ENCODE data around the gene ANKRD13D.
"Not testable (repeated sequence)": the region's sequence is repeated elsewhere in the genome, so short reads cannot be mapped to it uniquely, and the experiment has no call there.

ANKRD13D gene

DNA sequence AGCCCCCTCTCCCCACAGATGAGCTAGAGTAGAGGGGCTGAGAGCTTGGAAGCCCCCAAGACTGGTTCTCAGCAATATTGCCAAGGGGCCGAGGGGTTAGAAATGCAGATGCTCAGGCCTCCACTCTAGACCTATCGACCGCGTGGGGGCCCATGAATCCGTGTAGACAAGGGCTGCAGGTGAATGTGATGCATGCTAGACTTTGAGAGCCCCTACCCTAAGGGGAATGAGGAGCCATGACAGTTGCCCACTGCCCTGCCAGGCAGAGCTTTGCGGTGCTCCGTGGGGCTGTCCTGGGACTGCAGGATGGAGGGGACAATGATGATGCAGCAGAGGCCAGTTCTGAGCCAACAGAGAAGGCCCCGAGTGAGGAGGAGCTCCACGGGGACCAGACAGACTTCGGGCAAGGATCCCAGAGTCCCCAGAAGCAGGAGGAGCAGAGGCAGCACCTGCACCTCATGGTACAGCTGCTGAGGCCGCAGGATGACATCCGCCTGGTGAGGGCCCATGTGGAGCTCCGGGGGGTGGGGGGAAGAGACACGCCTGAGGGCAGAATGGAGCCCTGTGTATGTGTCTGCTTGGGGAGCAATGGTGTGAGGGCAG lies 15.5 kb downstream of the ANKRD13D start:
- peak; percentile 27 to 61 for DNase-seq

GRCh38 chr11:67306769-67307544 lies 17.9 kb downstream of the ANKRD13D start:
- DNase-seq = no peak

DNA sequence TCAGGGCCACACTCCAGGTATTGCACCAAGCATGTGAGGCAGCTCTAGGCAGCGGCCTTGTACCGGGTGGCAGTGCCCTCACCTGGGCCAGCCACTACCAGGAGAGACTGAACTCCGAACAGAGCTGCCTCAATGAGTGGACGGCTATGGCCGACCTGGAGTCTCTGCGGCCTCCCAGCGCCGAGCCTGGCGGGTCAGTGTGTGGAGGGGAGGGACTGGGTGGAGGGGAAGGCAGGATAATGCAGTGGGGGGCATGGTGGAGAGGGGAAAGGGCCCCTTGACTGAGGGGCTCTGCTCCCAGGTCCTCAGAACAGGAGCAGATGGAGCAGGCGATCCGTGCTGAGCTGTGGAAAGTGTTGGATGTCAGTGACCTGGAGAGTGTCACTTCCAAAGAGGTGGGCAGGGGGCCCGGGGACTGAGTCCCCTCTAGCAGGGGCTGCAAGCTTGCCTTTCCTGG lies 18.5 kb downstream of the ANKRD13D start:
- DNase-seq = no peak

DNA sequence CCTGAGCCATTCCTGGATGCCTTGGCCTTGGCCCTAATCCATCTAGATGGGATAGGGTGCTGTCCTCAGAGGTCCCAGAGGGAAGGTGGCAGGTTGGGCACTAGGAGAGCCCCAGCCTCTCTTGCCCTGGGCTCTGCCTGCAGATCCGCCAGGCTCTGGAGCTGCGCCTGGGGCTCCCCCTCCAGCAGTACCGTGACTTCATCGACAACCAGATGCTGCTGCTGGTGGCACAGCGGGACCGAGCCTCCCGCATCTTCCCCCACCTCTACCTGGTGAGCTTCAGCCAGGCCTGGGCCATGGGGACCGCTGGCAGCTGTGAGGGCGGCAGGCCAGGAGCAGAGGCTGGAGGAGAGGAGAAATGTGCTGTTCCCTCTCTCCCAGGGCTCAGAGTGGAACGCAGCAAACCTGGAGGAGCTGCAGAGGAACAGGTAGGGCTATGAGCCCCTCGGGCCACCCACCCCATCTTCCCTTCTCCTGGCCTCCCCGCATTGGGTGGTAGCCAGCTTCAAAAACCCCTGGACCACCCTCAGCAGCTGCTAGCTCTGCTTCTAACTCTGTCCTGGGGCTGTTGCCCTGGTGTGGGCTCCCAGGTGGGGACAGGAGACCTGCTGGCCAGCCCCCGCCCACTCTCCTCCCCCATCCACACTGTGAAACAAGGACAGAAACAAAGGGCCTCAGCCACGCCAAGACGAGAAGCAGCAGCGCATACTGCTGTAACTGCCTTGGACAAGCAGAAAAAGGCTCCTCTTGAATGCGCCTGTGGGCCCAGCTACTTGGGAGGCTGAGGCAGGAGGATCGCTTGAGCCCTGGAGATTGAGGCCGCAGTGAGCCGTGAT lies 19.1 kb downstream of the ANKRD13D start:
- DNase-seq = no peak

DNA sequence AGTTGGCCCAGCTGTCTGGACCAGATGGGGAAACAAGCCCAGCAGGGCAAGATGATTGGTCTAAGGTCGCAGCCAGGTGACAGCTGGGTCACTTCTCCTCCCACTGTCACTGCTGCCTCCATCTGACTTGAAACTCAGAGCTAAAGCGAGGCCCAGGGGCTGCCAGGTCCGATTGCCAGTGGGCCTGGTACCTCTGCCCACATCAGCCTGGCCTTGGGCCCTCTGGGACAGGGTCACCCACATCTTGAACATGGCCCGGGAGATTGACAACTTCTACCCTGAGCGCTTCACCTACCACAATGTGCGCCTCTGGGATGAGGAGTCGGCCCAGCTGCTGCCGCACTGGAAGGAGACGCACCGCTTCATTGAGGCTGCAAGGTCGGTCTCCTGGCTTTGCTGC lies 20.1 kb downstream of the ANKRD13D start:
- DNase-seq = no peak

DNA sequence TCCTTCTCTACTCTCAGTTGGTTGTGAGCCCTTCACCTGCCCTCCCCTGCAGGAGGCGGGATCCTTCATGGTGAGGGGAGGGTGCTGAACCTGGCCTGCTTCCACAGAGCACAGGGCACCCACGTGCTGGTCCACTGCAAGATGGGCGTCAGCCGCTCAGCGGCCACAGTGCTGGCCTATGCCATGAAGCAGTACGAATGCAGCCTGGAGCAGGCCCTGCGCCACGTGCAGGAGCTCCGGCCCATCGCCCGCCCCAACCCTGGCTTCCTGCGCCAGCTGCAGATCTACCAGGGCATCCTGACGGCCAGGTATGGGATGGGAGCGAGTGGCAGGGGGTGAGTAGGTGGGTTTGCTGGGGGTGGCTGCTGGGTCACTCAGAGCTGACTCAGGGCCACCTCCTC lies 20.6 kb downstream of the ANKRD13D start:
- no peak for DNase-seq

- DNase-seq = no peak
These were observed 21.3 kb downstream of the ANKRD13D start for GRCh38 chr11:67310246-67311050.

GRCh38 chr11:67311051-67311555 lies 22.0 kb downstream of the ANKRD13D start:
- DNase-seq = no peak

GRCh38 chr11:67311556-67312082 lies 22.5 kb downstream of the ANKRD13D start:
- DNase-seq = no peak

DNA sequence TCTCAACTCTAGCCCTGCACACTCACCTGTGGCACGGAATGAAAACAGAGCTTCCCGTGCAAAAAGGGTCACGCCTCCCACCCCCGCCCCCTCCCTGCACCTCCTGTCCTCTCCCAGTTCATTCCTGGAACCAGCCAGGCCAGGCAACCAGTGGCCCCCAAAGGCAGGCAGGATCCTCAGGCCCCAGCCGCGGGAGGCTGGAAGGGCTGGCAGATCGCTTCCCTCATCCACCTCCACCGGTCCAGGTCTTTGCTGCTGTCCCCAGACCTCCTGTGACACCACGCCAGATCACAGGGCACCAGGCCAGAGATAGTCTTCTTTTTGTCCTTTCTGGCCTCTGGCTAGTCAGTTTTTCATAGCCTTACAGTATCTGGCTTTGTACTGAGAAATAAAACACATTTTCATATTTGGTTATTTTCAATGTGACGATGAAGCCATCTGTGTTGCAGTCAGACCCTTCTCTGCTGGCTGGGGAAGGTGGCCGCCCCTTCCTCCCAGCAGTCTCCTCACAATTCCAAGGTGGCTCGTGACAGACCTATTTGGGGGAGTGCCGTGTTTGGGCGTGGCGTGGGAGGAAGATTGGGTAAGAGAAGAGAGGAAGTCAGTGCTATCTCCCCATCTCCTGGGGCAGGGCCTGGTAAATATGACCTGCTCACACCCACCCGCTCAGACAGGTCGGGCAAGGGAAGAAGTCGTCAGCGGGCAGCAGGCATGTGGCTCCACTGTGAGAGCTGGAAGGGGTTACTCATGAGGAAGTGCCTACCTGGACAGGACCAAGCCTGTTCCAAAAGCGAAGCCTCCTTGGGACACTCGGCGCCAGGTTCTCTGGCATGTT lies 23.3 kb downstream of the ANKRD13D start:
- no peak for DNase-seq

- no peak for DNase-seq
These were observed 24.2 kb downstream of the ANKRD13D start for GRCh38 chr11:67313125-67313890.

DNA sequence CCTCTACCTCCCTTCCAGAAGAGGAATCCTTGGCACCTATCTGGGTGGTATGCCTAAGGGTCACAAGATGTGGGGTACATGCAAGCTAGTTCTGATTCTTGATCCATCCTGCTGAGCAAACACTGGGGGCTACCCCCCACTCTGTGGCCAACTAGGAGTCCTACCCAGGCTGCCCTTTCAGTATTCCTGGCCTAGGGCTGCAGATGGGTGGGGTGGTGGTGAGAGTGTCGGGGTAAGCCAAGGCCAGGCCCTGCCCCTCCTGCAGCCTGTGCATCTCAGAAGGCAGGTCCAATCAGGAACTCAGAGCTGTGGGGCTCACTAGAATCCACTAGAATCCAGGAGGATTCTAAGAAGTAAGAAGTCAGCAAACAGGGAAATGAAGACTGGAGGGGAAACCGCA lies 25.1 kb downstream of the ANKRD13D start:
- no peak for DNase-seq

DNA sequence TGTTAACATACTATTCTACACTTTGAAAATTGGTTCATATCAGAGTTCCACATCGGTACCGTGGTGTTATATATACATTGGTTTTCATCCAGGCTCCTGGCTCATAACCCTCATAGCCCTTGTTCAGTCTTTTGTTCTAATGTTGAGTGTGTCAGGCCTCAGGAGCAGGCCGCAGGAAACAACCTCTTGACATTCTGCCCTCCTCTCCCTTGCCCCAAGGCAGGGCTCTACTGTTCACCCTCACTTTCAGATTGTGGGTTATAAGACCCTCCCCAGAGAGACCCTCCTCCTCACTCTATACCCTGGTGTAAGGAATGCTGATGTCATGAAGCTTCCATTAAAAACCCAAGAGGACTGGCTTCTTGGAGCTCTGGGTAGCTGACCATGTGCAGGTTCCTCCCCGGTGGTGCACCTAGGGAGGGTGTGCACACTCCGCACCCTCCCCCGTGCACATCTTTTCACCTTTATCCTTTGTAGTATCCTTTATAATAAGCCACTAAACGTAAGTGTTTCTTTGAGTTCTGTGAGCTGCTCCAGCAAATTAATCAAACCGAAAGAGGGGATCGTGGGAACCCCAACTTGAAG lies 26.3 kb downstream of the ANKRD13D start:
- no peak for DNase-seq

GRCh38 chr11:67316882-67317204 lies 27.7 kb downstream of the ANKRD13D start:
- DNase-seq = no peak

GRCh38 chr11:67317205-67317887 lies 28.2 kb downstream of the ANKRD13D start:
- peak; percentile 98 to 99 for DNase-seq

- peak in 1 of 2 experiments; percentile 50 for DNase-seq
These were observed 28.9 kb downstream of the ANKRD13D start for GRCh38 chr11:67317888-67318555.

- not testable (repeated sequence) for DNase-seq
These were observed 29.8 kb downstream of the ANKRD13D start for GRCh38 chr11:67318876-67319275.

GRCh38 chr11:67320011-67320410 lies 30.9 kb downstream of the ANKRD13D start:
- DNase-seq = no peak

GRCh38 chr11:67320691-67321090 lies 31.6 kb downstream of the ANKRD13D start:
- no peak for DNase-seq

Data from SHP77 (cell line).